HG03378 (cell line): Measurements from ENCODE around the gene KCNJ4.

Experiments
- ATAC-seq: cut with Tn5 transposase; IDR thresholded peaks from one replicate; pipeline ENCODE4 v1.9.1; 2021; ENCODE audit warnings: mild to moderate bottlenecking, moderate library complexity; ENCODE audit not compliant: unreplicated experiment

KCNJ4 gene

DNA sequence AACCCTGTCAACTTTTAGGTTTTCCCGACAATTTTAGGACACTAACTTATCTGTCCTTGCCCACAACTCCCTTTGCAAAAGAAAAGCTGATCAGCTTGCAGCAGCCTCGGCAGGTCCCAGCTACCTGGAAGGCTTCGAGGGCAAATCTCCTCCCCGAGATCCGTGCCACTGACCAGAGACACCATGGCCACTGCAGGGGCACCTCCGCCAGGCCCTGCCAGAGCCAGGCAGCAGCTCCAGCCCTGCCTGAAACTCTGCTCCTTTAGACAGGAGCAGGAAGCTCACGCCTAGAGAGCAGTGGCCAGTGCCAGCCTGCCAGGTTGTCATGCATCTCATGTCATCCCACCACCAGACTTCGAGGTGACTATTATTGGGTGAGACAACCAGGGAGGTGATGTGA is 21.1 kb downstream of the KCNJ4 start:
- no peak for ATAC-seq

DNA sequence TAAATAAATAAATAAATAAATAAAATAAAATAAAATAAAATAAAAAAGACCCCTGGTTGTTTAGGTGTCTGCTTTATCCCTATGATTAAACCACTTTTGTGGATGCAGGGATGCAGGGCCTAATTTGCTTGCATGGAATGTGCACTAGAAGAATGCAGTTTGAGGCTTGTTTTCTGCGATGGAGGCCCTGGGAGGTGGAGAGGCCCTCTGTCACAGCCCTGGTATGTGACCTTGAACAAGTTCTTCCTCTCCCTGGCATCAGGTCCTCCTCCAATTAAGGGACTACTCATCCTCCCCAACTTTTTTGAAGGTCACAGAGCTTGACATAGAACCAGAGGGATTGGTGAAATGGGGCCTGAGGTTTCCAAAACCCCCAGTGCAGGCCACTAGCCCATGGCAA is 22.7 kb downstream of the KCNJ4 start:
- ATAC-seq: no peak

DNA sequence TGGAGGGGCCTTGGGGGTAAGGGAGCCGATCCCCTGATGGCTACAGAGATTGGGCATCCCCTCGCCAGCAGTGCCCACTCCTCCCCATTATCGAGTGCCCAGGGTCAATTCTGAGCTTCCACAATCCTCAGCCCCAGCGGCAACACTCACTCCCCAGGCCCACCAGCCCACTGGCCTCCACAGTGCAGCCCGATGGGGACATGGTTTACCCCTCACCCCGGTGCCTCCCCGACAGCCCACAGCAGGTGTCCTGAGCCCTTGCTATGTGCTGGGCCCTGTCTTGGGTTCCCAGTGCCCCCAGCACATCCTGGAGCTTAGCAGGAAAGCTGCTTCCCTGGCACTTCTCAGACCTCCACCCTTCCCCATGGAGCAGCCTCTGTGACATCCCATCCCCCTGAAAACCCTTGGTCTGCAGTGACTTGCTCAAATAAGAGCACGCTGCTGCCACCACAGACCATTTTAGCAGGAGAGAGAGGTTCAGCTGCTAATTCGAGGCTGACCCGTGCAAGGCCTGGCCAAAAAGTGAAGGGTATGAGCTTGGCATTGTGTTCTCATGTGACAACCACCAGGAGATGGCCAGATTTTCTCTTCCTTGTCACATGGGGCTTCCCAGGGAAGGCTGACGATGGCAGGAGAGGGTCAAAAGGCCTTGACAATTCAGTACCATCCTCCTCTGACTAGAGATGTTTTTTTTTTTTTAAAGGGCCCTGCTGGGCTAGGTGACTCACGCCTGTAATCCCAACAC is 23.6 kb downstream of the KCNJ4 start:
- no peak for ATAC-seq

DNA sequence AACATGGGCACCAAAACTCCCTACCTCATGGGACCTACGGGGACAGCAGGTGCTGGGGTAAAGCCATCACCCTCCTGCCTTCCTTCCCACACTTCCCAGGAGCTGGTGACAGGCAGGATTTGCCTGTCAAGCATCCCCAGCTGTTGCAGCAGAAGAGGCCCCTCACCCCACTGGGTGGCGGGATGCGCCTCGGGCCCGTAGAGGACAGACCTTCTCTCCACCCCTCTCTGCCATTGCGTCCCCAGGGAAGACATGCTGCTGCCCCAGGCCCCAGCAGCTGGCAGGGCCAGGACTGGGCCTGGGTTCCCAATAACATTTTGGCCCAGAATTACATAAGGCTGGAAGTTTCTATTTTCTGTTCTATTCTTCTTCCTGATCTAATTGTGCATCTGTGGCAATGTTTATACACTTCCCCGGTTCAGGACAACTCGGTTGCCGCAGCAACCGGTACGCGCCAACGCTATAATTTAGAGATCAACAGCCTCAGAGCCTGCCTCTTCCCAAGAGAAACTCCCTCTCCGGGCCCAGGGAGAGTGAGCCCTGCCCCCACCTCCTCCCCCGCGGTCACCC is 25.4 kb downstream of the KCNJ4 start:
- ATAC-seq: no peak

DNA sequence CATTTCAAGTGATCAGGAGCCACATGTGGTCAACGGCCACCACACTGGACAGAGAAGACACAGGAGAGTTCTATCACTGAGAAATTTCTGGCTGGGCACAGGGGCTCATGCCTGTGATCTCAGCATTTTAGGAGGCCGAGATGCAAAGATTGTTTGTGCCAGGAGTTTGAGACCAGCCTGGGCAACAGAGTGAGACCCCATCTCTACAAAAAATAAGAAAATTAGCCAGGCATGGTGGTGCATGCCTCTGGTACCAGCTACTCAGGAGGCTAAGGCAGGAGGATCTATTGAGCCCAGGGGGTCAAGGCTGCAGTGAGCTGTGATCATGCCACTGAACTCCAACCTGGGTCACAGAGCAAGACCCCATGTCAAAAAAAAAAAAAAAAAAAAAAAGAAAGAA is 26.3 kb downstream of the KCNJ4 start:
- no peak for ATAC-seq

DNA sequence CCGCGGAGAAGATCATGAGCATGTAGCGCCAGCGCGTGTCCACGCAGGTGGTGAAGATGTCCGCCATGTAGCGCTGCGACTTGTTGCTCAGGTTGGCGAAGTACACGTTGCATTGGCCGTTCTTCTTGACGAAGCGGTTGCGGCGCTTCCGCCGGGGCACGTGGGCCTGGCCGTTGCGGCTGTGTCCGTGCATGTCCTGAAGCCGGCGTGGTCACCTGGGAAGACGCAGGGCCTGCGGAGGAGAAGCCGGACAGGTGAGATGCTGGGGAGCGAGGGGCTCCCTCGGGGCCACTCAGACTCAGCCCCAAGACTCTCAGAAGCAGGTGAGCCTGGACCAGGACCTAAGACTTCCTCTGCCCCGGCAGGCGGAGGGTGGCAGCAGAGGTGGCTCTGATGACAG is 27.1 kb downstream of the KCNJ4 start:
- ATAC-seq: no peak

DNA sequence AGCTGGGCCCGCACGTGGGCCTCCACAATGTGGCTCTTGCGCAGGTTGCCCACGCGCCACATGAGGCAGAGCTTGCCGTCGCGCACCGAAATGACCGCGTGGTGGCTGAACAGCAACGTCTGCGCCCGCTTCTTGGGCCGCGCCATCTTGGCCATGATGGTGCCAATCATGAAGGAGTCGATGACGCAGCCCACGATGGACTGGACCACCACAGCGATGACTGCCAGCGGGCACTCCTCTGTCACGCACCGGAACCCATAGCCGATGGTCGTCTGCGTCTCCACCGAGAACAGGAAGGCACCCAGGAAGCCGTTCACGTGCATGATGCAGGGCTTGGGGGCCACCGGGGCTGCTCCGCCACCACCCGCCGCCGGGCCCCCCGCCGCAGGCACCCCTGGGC is 27.5 kb downstream of the KCNJ4 start:
- no peak for ATAC-seq

DNA sequence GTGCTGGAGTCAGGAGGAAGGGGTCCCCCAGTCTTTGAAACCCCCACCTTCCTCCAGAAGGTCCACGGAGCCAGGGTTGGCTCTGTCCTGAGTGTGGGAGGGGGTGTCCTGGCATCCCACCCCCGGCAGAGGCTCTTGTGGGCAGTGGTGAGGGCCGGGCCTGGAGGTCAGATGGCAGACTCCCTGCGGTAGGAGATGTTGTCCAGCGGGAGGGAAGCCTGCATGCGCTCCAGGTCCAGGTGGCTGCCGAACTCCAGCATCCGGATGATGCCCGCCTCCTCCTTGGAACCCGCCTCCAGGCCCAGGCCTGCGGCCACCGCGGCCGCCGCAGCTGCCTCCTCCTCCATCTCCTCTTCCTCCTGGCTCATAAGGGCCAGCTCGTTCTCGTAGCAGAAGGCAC is 28.4 kb downstream of the KCNJ4 start:
- ATAC-seq: no peak

DNA sequence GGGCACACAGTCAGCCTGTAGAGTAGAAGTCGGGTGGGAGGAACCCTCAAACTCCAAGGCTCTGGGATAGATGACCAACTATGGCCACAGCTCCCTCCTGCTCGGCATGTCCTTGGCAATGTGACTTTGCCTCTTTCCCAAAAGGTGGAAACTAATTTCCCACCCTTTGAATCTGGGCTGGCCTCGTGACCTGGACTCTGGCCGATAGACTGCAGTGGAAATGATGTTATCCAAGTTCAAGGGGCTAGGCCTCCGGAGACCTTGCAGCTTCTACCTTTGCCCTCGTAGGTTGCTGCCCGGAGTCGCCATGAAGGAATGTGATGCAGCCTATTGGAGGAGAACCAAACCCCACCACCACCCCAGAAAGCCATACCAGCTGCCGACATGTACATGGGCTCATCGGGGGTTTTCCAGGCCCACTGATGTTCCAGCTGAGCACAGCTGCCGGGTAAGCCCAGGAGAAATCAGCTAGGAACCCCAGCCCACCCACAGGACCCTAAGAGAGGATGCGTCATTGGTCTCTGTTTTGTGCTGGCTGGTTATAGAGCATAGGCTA is 30.4 kb downstream of the KCNJ4 start:
- no peak for ATAC-seq

DNA sequence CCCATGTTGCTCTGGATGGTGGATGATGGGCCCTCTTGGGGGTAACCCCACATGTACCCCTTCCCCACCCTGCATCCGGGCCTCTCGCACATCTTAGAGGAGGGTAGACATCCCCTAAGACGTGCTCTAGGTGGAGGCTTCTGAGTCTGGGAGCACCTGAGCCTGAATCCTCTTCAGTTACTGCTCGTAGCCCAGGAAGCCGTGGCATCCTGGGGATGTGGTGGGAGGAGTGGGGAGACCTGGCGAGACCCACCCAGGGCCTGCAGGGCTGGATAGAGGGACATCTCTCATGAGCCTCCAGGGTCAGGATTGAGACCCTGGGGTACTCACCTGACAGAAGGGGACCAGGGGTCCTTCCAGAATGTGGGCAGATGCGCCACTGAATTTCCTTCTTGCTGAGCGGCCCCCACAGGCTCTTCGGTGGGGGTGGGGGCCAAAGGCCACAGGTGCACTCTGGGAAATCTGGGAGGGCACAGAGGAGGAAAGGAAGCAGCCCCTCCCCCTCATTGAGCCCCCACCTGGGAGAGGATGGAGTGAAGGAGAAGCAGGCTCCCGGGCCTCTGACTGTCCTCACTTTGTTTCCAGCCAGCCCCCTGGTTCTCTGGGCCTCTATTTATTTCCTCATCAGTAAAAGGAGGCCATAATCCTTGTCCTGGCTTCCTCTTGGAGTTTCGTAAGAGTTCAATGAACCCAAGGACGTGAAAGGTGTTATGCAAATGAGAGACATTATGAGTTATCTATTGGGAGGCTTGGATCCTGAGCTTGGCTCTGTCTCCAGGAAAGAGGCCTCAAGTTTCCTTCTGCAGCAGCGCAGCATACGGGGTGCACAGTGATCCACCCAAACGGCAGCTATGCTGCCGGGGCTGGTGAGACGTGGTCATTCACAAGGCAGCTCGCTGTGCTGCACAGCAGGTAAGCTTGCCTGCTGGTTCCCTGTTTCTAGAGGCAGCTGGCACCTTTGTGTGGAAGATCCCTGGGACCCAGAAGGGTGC is 31.2 kb downstream of the KCNJ4 start:
- ATAC-seq: no peak

DNA sequence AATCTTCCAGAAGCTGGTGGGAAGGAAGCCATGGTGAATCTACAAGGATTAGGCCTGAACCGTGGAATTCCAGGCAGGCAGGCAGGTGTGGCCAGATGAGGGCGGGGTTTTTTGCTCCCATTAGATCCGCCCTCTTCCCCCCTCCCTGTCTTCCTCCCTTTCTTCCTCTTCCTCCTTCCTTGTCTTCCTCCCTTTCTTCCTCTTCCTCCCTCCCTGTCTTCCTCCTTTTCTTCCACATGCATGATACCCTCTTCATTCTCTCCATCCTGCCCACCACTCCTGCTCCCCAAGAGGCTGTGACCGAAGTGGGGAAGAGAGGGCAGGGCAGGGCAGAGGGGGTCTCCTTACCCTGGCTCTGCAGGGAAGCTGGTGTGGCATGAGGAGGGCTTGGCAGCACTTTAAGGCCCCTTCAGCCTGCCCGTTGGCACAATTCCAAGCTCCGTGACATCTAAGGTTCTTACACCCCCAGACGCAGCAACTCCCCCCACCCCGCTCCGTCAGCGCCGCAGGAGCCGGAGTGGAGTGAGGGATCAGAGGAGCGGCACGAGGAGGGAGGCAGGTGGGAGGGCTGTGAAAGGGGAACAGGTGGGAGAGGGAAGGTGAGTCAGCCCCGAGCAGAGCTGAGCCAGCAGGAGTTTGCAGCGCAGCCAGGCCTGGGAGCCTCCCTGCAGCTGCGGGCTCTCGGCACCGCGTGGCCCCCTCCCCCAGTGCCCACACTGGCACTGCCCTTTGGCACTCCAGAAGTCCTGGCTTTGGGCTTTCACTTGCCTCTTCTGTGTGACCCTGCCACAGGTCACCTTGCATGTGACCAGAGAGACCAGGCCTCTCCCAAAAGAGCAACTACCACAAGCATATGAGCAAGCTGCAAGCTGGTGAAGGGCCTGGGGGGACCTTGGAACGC is 32.1 kb downstream of the KCNJ4 start:
- no peak for ATAC-seq

DNA sequence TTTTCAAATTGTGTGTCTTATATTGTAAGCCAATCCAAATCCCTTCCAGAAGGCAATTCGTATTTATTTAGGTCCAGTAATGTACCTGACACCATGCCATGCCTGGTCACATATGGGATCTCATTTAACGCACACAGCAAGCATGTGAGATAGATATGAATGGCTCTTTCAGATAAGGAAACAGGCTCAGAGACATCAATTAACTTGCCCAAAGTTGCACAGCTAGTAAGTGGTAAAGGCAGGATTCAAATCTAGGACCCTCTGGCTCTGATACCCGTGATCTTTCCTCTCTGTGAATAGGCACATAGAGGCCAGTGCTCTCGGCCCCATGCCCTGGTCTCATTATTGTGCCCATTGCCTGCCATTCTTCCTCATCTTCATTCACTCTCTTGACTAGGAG is 34.3 kb downstream of the KCNJ4 start:
- no peak for ATAC-seq

DNA sequence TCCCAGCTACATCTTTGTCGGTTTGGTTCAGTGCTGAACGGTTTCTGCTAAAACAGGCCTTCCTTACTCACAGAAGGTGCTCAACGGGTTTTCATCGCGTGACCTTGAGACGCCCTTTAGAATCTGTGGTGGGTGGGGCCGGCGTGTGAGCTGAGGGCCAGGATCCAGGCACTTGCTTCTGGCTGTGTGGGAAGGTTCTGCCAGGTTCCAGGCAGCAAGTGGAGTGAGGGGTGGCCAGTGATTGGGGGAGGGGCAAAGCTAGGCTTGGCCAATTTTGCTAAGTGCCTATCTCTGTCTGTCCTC is 35.2 kb downstream of the KCNJ4 start:
- ATAC-seq: no peak

DNA sequence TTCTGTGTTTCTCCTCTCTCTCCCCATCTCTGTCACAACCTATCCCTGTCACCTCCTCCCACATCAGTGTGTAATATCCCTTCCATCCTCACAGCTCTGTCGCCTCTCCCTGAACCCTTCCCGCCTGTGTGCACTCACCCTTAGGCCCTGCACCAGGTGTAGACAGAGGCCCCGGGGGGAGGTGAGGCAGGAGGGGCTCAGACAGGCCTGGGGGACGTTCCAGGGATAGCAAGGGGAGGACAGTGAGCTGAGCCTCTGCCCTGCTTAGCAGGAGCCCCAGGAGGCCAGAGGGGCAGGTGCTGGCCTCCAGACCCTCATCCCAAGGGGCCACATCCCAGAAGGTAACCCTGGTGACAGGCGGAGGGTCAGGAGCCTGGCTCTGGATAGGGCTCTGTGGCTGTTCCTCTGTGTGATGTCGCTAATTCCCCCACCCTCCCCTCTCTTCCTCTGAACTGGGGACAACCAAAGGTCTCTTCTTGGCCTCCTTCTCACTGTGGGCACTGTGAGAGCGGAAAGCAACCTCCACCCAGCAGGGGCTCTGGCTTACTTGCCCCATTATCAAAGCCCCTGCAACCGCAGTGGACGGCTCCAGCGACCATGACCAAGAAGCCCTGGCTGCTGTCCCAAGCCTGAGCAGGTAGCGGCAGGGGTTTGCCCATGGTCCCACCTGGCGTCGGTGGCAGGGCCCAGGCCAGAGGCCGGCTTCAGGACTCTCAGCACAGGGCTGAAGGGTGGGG is 35.7 kb downstream of the KCNJ4 start:
- ATAC-seq: no peak

DNA sequence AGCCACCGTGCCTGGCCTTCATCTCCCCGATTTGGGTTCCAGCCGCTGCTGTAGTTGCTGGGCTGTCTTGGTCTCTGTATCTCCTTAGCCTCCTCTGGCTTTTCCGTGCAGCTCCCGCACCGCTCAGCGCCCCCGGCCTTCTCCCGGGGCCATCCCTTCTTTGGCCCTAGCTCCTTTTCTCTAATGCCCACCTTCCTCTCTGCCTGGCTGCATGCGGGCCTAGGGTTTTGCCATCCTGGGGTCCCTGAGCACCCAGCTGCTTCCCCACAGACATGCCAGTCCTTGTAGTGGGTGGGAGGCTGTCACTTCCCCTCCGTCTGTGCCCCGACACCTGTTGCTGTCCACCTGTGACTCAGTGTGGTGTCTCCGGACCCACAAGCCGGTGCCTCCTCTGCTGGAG is 36.4 kb downstream of the KCNJ4 start:
- ATAC-seq: no peak

DNA sequence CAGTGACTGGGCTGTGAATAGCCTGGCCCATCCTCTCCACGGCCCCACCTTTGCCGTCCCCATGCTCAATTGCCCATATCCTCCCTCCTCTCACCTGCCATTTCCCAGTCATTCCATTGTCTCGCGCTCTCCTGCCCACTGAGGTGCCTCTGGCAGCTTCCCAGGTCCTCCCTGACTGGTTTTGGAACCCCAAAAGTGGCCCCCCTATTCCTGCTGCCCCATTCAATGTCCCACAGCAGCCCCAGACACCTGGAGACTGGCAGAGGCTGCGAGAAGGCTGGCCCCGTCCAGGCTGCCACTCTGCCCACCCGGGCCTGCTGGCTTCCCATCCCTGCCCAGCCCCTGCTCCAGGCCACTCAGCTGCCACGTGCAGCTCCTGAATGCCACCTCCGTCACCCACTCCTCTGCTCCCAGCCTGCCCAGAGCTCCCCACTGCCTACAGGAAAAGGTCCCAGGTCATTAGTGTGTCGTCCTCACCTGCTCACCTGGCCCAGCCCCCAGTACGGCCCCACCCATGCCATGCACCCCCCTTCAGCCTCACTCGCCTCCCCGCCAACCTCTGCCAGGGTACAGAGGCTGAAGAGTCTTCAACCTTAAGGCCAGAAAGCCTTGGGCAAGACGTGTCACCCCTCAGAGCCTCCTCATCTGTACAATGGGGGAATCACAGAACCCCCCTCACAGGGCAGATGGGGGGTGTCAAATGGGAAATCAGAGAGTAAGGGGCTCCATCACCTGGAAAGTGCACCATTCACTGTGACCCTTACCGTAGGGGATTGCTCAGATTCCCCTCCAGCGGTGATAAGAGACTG is 37.5 kb downstream of the KCNJ4 start:
- no peak for ATAC-seq

DNA sequence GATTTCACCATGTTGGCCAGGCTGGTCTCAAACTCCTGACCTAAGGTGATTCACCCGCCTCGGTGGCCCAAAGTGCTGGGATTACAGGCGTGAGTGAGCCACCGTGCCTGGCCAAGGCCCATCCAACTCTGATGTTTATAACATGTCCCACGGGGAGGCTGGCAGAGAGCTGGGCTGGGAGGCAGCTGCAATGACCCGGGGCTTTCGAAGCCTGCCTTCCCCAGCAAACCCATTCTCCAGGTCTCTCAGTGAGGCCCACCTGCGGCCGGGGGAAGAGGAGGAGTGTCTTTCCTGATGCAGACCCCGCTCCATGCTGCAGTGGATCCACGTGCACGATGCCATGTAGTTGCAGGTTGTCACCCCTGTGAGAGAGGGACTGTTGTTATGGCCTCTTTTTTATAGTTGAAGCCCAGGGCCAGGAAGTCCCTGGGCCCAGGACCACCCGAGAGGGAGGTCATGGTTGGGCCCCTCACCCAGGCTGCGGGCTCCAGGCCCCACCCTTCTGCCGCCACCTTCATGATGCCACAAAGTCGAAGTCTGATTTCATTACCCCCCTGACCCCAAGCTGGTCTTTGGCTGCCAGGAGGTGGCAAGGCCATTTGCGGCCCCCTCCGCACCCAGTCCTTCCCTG is 38.3 kb downstream of the KCNJ4 start:
- no peak for ATAC-seq

DNA sequence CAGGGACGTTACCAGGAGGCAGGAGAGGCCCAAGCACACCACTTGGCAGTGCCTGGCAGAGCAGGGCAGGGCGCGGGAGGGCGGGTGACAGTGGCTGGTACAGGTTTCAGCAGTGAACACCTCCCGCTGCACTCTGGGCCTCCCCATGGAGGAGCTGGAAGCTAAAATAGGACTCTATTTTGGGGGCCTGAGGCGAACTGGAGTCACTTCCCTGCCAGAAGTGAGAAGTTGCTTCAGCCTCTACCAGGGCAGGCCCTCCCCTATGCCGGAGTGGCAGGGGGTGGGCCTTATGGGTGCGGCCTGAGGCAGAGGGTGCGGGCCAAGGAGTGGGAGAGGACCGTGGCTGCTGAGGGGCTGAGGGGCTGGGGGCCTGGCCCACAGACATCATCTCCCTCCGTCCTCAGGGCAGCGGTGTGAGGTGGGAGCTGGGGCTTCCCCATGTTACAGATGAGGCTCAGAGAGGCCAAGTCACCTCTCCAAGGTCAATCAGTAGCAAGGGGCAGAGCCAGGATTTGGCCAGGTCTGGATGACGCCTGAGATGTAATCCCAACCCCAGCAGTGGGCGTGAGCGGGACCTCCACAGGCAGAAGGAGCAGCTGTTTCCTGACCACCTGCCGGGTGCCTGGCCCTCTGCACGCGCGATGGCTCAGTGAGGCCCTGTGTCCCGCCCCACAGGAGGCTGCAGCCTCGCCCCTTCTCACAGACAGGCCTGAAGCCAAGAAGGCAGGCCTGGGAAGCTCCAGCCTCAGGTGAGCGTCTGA is 39.3 kb downstream of the KCNJ4 start:
- no peak for ATAC-seq
